ENCODE results near the gene KAT8.

The KAT8 gene

GRCh38 chr16:31111881-31112466 lies 5.5 kb upstream of the KAT8 start:
- no peak overlapping the region for H3K27ac ChIP-seq (ENCODE audit: low read length)
- TF ChIP-seq EZH2 (IDR thresholded peaks at IDR 0.05; ENCODE audit: borderline replicate concordance, low read depth, low read length, severe bottlenecking) (no peak), CTCF (IDR thresholded peaks at IDR 0.05; ENCODE audit: borderline replicate concordance, extremely low read depth, low read length, poor library complexity, severe bottlenecking) (no peak)
- peaks cover 26% of the 10 kb centered on the region for H3K79me2 ChIP-seq (ENCODE audit: insufficient read depth, low read length)
- H3K36me3 ChIP-seq (ENCODE audit: insufficient read depth, low read length) = peaks cover 42% of the 10 kb centered on the region
- H3K27me3 ChIP-seq (ENCODE audit: insufficient read depth, low read length, poor library complexity) = no peaks in the 10 kb centered on the region
- H3K9ac ChIP-seq (ENCODE audit: low read depth, low read length) = no peak overlapping the region
- peaks cover 38% of the 10 kb centered on the region for H3K4me1 ChIP-seq (ENCODE audit: insufficient read depth, low read length)
- no peak overlapping the region for H3K4me2 ChIP-seq (ENCODE audit: insufficient read depth, low read length)
- DNase-seq (no peak), ATAC-seq (ENCODE audit: insufficient read depth, low read depth) (no peak)
- no peaks in the 10 kb centered on the region for H3K9me3 ChIP-seq (ENCODE audit: insufficient read depth, low read length, severe bottlenecking)
- no peak overlapping the region for H3K4me3 ChIP-seq (ENCODE audit: low read depth in 1 of 2, low read length in 2 of 2)
- no peaks in the 10 kb centered on the region for H4K20me1 ChIP-seq (ENCODE audit: insufficient read depth, low read length)
- no peak overlapping the region for H2AFZ ChIP-seq (ENCODE audit: low read depth, low read length)

DNA sequence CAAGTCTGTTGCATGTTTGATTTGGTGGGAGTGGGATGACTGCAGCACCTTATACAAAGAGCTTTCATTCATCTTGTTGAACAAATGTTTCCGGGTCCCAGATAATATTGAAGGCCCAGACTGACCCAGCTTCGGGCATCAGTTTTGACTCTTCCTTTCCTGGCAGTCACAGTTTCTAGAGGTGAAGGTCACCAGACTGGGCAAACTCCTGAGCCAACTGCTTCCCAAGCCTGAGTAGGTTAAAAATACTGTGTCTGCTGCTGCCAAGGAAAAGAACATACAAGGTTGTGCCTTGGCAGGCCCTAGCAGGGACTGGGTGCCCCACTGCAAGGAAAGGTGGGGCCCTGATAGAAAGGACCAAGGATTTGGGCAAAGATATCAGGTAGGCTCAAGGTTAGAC lies 4.8 kb upstream of the KAT8 start:
- no peaks in the 10 kb centered on the region for H3K9me3 ChIP-seq (ENCODE audit: insufficient read depth, low read length, severe bottlenecking)
- H3K4me1 ChIP-seq (ENCODE audit: insufficient read depth, low read length) = peaks cover 33% of the 10 kb centered on the region
- no peak for DNase-seq
- H3K27ac ChIP-seq (ENCODE audit: low read length) = 0 out of 2 replicates have a peak overlapping the region, but pooled peaks have one; percentile 7
- H3K4me3 ChIP-seq (ENCODE audit: low read depth in 1 of 2, low read length in 2 of 2) = no peak overlapping the region
- peaks cover 42% of the 10 kb centered on the region for H3K36me3 ChIP-seq (ENCODE audit: insufficient read depth, low read length)
- no peak for TF ChIP-seq CTCF (IDR thresholded peaks at IDR 0.05; ENCODE audit: borderline replicate concordance, extremely low read depth, low read length, poor library complexity, severe bottlenecking)
- TF ChIP-seq EZH2 (IDR thresholded peaks at IDR 0.05; ENCODE audit: borderline replicate concordance, low read depth, low read length, severe bottlenecking) = no peak
- no peak overlapping the region for H3K4me2 ChIP-seq (ENCODE audit: insufficient read depth, low read length)
- ATAC-seq (ENCODE audit: insufficient read depth, low read depth) = no peak
- peaks cover 28% of the 10 kb centered on the region for H3K79me2 ChIP-seq (ENCODE audit: insufficient read depth, low read length)
- H3K9ac ChIP-seq (ENCODE audit: low read depth, low read length) = no peak overlapping the region
- no peaks in the 10 kb centered on the region for H4K20me1 ChIP-seq (ENCODE audit: insufficient read depth, low read length)
- no peak overlapping the region for H2AFZ ChIP-seq (ENCODE audit: low read depth, low read length)
- no peaks in the 10 kb centered on the region for H3K27me3 ChIP-seq (ENCODE audit: insufficient read depth, low read length, poor library complexity)

GRCh38 chr16:31113121-31114120 lies 4.0 kb upstream of the KAT8 start:
- ATAC-seq (ENCODE audit: insufficient read depth, low read depth) (no peak), DNase-seq (no peak)
- TF ChIP-seq CTCF (IDR thresholded peaks at IDR 0.05; ENCODE audit: borderline replicate concordance, extremely low read depth, low read length, poor library complexity, severe bottlenecking) (no peak), EZH2 (IDR thresholded peaks at IDR 0.05; ENCODE audit: borderline replicate concordance, low read depth, low read length, severe bottlenecking) (no peak)
- Histone ChIP-seq H2AFZ (ENCODE audit: low read depth, low read length) (no peak overlapping the region), H3K9me3 (ENCODE audit: insufficient read depth, low read length, severe bottlenecking) (no peaks in the 10 kb centered on the region), H3K27ac (ENCODE audit: low read length) (0 out of 2 replicates have a peak overlapping the region, but pooled peaks have one; percentile 7), H3K4me2 (ENCODE audit: insufficient read depth, low read length) (no peak overlapping the region), H4K20me1 (ENCODE audit: insufficient read depth, low read length) (peaks cover 6% of the 10 kb centered on the region), H3K36me3 (ENCODE audit: insufficient read depth, low read length) (peaks cover 42% of the 10 kb centered on the region), H3K79me2 (ENCODE audit: insufficient read depth, low read length) (peaks cover 32% of the 10 kb centered on the region), H3K27me3 (ENCODE audit: insufficient read depth, low read length, poor library complexity) (no peaks in the 10 kb centered on the region), H3K9ac (ENCODE audit: low read depth, low read length) (no peak overlapping the region; the same call in 1 of the 2 replicates), H3K4me3 (ENCODE audit: low read depth in 1 of 2, low read length in 2 of 2) (no peak overlapping the region), H3K4me1 (ENCODE audit: insufficient read depth, low read length) (peaks cover 33% of the 10 kb centered on the region)
